ENCODE data around the gene TSFM.
A peak's percentile ranks its signal among the peaks of the same experiment; 100 is the strongest.

DNA sequence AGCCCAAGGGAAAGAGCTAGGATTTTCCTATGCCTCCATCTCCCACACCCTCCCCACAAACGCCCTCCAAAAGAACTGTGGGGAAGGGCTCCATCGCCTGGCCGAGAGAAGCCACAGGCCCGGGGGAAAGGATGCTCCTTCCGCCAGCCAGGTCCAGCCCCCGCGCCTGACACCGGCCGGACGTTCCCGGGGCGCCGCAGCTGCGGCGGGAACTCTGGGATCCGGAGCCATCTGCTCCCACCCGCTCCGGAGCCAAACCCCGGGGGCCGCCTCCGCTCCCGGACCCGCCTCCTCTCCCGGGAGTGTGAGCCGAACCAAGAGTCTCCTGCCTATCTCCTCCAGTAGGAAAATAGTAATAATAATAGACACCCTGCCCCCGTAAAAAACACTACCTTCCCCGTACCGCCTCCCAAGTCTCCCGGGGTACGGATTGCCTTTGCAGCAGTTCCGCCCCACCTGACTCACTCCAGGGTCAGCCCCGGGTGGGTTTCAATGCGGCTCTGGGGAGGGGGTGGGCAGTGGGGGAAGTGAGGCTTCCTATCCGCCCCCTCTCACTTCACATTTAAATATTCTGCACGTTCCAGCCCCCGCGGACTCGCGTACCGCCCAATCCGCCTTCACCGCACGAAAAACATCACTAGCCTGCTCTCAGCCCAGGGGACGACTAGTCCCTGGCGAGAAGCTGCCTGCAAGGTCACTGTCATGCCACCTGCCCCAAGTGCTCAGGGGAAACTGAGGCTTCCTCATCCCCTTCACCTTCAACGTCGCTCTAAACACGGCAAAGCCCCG is 46.4 kb upstream of the TSFM start:
- TF ChIP-seq, protein P1, sequence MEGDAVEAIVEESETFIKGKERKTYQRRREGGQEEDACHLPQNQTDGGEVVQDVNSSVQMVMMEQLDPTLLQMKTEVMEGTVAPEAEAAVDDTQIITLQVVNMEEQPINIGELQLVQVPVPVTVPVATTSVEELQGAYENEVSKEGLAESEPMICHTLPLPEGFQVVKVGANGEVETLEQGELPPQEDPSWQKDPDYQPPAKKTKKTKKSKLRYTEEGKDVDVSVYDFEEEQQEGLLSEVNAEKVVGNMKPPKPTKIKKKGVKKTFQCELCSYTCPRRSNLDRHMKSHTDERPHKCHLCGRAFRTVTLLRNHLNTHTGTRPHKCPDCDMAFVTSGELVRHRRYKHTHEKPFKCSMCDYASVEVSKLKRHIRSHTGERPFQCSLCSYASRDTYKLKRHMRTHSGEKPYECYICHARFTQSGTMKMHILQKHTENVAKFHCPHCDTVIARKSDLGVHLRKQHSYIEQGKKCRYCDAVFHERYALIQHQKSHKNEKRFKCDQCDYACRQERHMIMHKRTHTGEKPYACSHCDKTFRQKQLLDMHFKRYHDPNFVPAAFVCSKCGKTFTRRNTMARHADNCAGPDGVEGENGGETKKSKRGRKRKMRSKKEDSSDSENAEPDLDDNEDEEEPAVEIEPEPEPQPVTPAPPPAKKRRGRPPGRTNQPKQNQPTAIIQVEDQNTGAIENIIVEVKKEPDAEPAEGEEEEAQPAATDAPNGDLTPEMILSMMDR (IDR thresholded peaks at IDR 0.05), result peak; percentile 80
- TF ChIP-seq POLR2AphosphoS5 (IDR thresholded peaks at IDR 0.05; ENCODE audit: low read depth, low read length) (no peak), SIN3A (IDR thresholded peaks at IDR 0.05; ENCODE audit: borderline replicate concordance, insufficient read depth, low read depth, low read length) (no peak)
- TF ChIP-seq, protein P2, sequence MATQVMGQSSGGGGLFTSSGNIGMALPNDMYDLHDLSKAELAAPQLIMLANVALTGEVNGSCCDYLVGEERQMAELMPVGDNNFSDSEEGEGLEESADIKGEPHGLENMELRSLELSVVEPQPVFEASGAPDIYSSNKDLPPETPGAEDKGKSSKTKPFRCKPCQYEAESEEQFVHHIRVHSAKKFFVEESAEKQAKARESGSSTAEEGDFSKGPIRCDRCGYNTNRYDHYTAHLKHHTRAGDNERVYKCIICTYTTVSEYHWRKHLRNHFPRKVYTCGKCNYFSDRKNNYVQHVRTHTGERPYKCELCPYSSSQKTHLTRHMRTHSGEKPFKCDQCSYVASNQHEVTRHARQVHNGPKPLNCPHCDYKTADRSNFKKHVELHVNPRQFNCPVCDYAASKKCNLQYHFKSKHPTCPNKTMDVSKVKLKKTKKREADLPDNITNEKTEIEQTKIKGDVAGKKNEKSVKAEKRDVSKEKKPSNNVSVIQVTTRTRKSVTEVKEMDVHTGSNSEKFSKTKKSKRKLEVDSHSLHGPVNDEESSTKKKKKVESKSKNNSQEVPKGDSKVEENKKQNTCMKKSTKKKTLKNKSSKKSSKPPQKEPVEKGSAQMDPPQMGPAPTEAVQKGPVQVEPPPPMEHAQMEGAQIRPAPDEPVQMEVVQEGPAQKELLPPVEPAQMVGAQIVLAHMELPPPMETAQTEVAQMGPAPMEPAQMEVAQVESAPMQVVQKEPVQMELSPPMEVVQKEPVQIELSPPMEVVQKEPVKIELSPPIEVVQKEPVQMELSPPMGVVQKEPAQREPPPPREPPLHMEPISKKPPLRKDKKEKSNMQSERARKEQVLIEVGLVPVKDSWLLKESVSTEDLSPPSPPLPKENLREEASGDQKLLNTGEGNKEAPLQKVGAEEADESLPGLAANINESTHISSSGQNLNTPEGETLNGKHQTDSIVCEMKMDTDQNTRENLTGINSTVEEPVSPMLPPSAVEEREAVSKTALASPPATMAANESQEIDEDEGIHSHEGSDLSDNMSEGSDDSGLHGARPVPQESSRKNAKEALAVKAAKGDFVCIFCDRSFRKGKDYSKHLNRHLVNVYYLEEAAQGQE (IDR thresholded peaks at IDR 0.05; ENCODE audit: insufficient read depth in 1 of 2, low read depth in 2 of 2, low read length in 1 of 2), result no peak

Measured in Panc1 (cell line).